Vagina (tissue), 2 donors: ENCODE results near the gene REXO2. TPM values are rescaled to one million over a fixed set of nuclear protein-coding genes. Genes with fewer than 3 reads are reported as not detected.

Source experiments
- DNase-seq, 2 donors: peaks; one replicate each; pipeline ENCODE4 v3.0.0-alpha.2; 2017; ENCODE audit errors: extremely low spot score in 2 of 2
- H3K27ac ChIP-seq: fragments of 200-600 bp; sonication (generic); one replicate; pipeline ENCODE4 v1.5.1; 2019
- H3K27me3 ChIP-seq: fragments of 200-600 bp; sonication (generic); one replicate; pipeline ENCODE4 v1.5.1; 2019
- H3K36me3 ChIP-seq, 2 donors: fragments of 200-600 bp; sonication (generic); one replicate each; pipeline ENCODE4 v1.5.1; 2017 to 2019
- H3K4me1 ChIP-seq: fragments of 200-600 bp; sonication (generic); one replicate; pipeline ENCODE4 v1.5.1; 2019
- H3K4me3 ChIP-seq, 2 donors: fragments of 200-600 bp; sonication (generic); 1 replicate in 1 of 2; 2 replicates in 1 of 2; pipeline ENCODE4 v1.5.1; 2016 to 2019
- H3K9me3 ChIP-seq: fragments of 200-600 bp; sonication (generic); one replicate; pipeline ENCODE4 v1.5.1; 2019
- POLR2A ChIP-seq, 2 donors: fragments of 450-650 bp; IDR thresholded peaks; one replicate each; pipeline ENCODE4 v1.6.1; 2017; ENCODE audit warnings: antibody characterized with exemption in 2 of 2, mild to moderate bottlenecking in 2 of 2, moderate library complexity in 2 of 2
- POLR2AphosphoS5 ChIP-seq, 2 donors: sonication (generic); formaldehyde crosslinking; IDR thresholded peaks; one replicate each; pipeline ENCODE4 v1.9.0; 2017; ENCODE audit warnings: antibody characterized with exemption in 2 of 2, mild to moderate bottlenecking in 2 of 2, low read depth in 1 of 2; ENCODE audit not compliant: insufficient read depth in 1 of 2
- intact Hi-C: fragments of 100-400 bp; cut with DNase I; formaldehyde crosslinking; loops from one replicate; pipeline ENCODE4 v1.15.1; 2023
- total RNA-seq: library from RNA; depleted of rRNA; stranded (reverse); fragments of >200 nt; gene quantifications from one replicate; pipeline ENCODE4 v1.2.3, GENCODE V29; 2016
- TF ChIP-seq, protein P1 (sequence below), 3 experiments: fragments of 450-650 bp in 2 of 3; fragments of 200-600 bp in 1 of 3; sonication (generic) in 1 of 3; IDR thresholded peaks; one replicate each; pipeline ENCODE4 v1.5.1; 2017 to 2019; ENCODE audit warnings: antibody characterized with exemption in 3 of 3, mild to moderate bottlenecking in 2 of 3, moderate library complexity in 2 of 3

The REXO2 gene
- total RNA-seq, 1 donor from 2014 or later = 146 TPM

DNA sequence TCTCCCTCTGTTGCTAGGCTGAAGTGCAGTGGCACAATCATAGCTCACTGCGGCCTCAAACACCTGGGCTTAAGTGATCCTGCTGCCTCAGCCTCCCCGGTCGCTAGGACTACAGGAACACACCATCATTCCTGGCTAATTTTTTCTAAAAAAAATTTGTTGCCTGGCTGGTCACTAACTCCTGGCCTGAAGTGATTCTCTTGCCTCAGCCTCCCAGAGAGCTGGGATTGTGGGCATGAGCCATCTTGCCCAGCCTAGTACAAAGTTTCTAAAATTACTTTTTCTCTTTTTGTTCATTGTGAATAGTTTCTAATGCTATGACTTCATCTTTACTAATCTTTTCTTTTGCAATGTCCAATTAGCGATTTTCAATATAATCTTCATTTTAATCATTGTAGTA, 26.3 kb upstream of the REXO2 start:
- Histone ChIP-seq H3K4me1 (no peaks in the 10 kb centered on the region), H3K9me3 (no peaks in the 10 kb centered on the region), H3K27me3 (no peaks in the 10 kb centered on the region), H3K36me3 (peaks cover 0 to 23% of the 10 kb centered on the region in 2 donors), H3K27ac (no peak overlapping the region), H3K4me3 (no peak overlapping the region)
- DNase-seq = no peak
- intact Hi-C loops = no loop called here
- TF ChIP-seq, protein P1, sequence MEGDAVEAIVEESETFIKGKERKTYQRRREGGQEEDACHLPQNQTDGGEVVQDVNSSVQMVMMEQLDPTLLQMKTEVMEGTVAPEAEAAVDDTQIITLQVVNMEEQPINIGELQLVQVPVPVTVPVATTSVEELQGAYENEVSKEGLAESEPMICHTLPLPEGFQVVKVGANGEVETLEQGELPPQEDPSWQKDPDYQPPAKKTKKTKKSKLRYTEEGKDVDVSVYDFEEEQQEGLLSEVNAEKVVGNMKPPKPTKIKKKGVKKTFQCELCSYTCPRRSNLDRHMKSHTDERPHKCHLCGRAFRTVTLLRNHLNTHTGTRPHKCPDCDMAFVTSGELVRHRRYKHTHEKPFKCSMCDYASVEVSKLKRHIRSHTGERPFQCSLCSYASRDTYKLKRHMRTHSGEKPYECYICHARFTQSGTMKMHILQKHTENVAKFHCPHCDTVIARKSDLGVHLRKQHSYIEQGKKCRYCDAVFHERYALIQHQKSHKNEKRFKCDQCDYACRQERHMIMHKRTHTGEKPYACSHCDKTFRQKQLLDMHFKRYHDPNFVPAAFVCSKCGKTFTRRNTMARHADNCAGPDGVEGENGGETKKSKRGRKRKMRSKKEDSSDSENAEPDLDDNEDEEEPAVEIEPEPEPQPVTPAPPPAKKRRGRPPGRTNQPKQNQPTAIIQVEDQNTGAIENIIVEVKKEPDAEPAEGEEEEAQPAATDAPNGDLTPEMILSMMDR (IDR thresholded peaks at IDR 0.05) = no peak
- TF ChIP-seq POLR2A (IDR thresholded peaks at IDR 0.05) (no peak), POLR2AphosphoS5 (IDR thresholded peaks at IDR 0.05; ENCODE audit: insufficient read depth in 1 of 2, low read depth in 1 of 2) (no peak)

DNA sequence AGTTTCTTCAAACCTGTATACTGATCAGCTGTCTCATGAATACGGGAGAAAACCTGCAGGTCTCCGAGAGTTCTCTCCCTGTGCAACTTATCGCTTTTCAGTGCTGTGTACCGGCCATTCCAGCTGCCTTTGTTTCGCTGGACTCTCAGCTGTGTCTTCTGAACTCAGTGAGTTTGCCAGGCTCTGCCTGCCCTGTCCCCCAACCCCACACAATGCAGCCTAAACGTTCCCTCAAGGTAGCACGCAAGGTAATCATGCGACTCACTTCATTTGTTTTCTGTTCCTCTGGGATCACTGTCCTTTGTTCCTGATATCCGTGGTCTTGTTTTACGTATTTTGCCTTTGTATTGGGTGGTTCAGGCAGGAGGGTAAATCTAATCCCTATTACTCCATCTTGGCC, 25.3 kb upstream of the REXO2 start:
- Histone ChIP-seq H3K4me1 (no peaks in the 10 kb centered on the region), H3K27ac (no peak overlapping the region), H3K36me3 (peaks cover 0 to 15% of the 10 kb centered on the region in 2 donors), H3K9me3 (no peaks in the 10 kb centered on the region), H3K4me3 (no peak overlapping the region), H3K27me3 (no peaks in the 10 kb centered on the region)
- no peak for DNase-seq
- TF ChIP-seq POLR2A (IDR thresholded peaks at IDR 0.05) = no peak
- TF ChIP-seq POLR2AphosphoS5 (IDR thresholded peaks at IDR 0.05; ENCODE audit: insufficient read depth in 1 of 2, low read depth in 1 of 2) = no peak
- TF ChIP-seq, protein P1 (IDR thresholded peaks at IDR 0.05) = no peak
- intact Hi-C loops = no loop called here

DNA sequence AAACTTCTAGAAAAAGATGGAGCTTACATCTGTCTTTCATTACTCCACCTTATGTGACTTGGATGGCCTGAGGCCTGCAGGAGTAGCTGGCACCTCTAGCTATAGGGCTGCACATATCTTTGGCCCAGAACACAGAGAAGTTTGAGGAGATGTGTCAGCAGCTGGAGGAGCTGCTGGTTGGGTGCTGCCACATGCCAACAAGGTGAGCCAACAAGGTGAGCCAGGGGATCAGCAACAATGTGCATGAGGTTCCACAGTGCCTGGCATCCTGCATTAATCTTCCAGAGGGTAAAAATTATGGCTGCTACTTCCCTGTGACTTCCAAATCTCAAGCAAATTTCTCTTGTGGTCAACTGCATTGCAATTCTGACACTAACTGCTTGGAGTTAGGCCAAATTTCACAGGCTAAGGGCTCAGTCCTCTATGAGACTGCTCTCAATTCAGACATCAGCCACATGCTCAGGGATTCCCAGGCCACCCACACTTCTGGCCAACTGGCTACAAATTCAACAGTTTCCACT, 22.8 kb upstream of the REXO2 start:
- no peaks in the 10 kb centered on the region for H3K27me3 ChIP-seq
- no peak overlapping the region for H3K27ac ChIP-seq
- H3K4me1 ChIP-seq = no peaks in the 10 kb centered on the region
- H3K9me3 ChIP-seq = no peaks in the 10 kb centered on the region
- no peak for DNase-seq
- H3K4me3 ChIP-seq = no peak overlapping the region
- TF ChIP-seq POLR2A (IDR thresholded peaks at IDR 0.05) (no peak), POLR2AphosphoS5 (IDR thresholded peaks at IDR 0.05; ENCODE audit: insufficient read depth in 1 of 2, low read depth in 1 of 2) (no peak)
- TF ChIP-seq, protein P1 (IDR thresholded peaks at IDR 0.05) = no peak
- intact Hi-C loops = no loop called here
- no peaks in the 10 kb centered on the region for H3K36me3 ChIP-seq

DNA sequence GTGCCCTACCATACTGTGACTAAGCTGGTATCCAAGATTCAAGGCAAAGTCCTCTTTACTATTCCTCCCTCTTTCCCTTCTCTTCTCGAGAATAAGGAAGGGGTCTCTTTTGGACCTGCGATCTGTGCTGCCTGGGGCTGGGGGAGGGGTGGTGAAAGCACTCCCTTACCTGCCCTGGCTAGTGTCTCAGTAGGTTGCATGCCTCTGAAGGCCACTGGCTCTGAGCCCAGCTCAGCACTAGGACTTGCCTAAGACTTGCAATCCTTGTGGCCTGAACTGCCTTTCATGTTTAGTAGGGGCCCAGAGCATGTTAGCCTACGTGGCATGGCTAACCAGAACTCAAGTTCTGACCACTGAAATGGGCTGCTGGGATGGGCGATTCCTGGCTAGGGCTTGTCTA, 13.0 kb upstream of the REXO2 start:
- H3K27ac ChIP-seq = no peak overlapping the region
- intact Hi-C loops = no loop called here
- no peaks in the 10 kb centered on the region for H3K4me1 ChIP-seq
- no peak for DNase-seq
- H3K27me3 ChIP-seq = no peaks in the 10 kb centered on the region
- no peak for TF ChIP-seq POLR2A (IDR thresholded peaks at IDR 0.05)
- TF ChIP-seq, protein P1 (IDR thresholded peaks at IDR 0.05) = no peak
- no peak for TF ChIP-seq POLR2AphosphoS5 (IDR thresholded peaks at IDR 0.05; ENCODE audit: insufficient read depth in 1 of 2, low read depth in 1 of 2)
- no peaks in the 10 kb centered on the region for H3K9me3 ChIP-seq
- peaks cover 0 to 4% of the 10 kb centered on the region in 2 donors for H3K36me3 ChIP-seq
- H3K4me3 ChIP-seq = no peak overlapping the region

DNA sequence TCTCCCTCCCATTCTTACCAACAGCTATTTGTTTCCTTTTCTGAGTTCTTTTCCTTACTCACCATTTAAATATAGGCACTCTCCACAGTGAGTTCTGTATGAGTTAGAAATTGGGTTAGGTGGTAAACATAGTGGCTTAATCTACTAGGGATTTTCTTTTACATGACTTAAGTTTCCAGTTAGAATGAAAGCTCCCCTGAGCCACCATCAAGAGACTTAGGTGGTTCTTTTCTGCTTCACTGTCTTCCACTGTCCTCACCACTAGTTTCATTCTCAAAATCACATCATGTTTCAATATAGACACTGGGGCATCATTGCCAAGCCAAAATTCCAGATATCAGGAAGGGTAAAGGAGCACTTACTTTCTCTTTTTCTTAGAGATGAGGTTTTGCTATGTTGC, 9.0 kb upstream of the REXO2 start:
- H3K9me3 ChIP-seq = no peaks in the 10 kb centered on the region
- no peaks in the 10 kb centered on the region for H3K27me3 ChIP-seq
- H3K27ac ChIP-seq = no peak overlapping the region
- intact Hi-C loops = no loop called here
- H3K36me3 ChIP-seq = no peaks in the 10 kb centered on the region
- no peaks in the 10 kb centered on the region for H3K4me1 ChIP-seq
- no peak for DNase-seq
- H3K4me3 ChIP-seq = no peak overlapping the region
- TF ChIP-seq POLR2A (IDR thresholded peaks at IDR 0.05) (no peak), POLR2AphosphoS5 (IDR thresholded peaks at IDR 0.05; ENCODE audit: insufficient read depth in 1 of 2, low read depth in 1 of 2) (no peak)
- TF ChIP-seq, protein P1 (IDR thresholded peaks at IDR 0.05) = no peak
